Stimulated activated naive CD4-positive, alpha-beta T cell treated with Interleukin-2 at 50 U/mL for 16 hours (primary cell): ENCODE data around the gene LCN1.
"Not testable (repeated sequence)": the region's sequence is repeated elsewhere in the genome, so short reads cannot be mapped to it uniquely, and the experiment has no call there.

Experiments used
- DNase-seq: peaks from one replicate; lab custom pipeline; 2025; lab: John Stamatoyannopoulos, UW

The LCN1 gene

GRCh38 chr9:135546792-135547617 is 25.8 kb downstream of the LCN1 start:
- not testable (repeated sequence) for DNase-seq

- DNase-seq, result no peak
Observed at GRCh38 chr9:135547756-135548736, 26.8 kb downstream of the LCN1 start.

GRCh38 chr9:135549478-135550343 is 28.5 kb downstream of the LCN1 start:
- DNase-seq, result not testable (repeated sequence)

- no peak for DNase-seq
Observed at GRCh38 chr9:135550344-135550918, 29.2 kb downstream of the LCN1 start.

GRCh38 chr9:135551031-135551430 is 29.8 kb downstream of the LCN1 start:
- no peak for DNase-seq

- no peak for DNase-seq
Observed at GRCh38 chr9:135551456-135551855, 30.2 kb downstream of the LCN1 start.

- no peak for DNase-seq
Observed at GRCh38 chr9:135552021-135552697, 30.9 kb downstream of the LCN1 start.

- DNase-seq, result no peak
Observed at GRCh38 chr9:135552698-135553171, 31.5 kb downstream of the LCN1 start.

- DNase-seq, result no peak
Observed at GRCh38 chr9:135554718-135555117, 33.5 kb downstream of the LCN1 start.

GRCh38 chr9:135555203-135555602 is 34.0 kb downstream of the LCN1 start:
- no peak for DNase-seq

- DNase-seq, result no peak
Observed at GRCh38 chr9:135555910-135556309, 34.7 kb downstream of the LCN1 start.

- no peak for DNase-seq
Observed at GRCh38 chr9:135559606-135560005, 38.4 kb downstream of the LCN1 start.

- no peak for DNase-seq
Observed at GRCh38 chr9:135561391-135562234, 40.4 kb downstream of the LCN1 start, which contains the start of gene PAEP. PAEP (plus strand) TSS chr9:135561756.

- DNase-seq, result no peak
Observed at GRCh38 chr9:135562235-135562745, 41.0 kb downstream of the LCN1 start.

GRCh38 chr9:135563039-135563476 is 41.8 kb downstream of the LCN1 start:
- no peak for DNase-seq

- no peak for DNase-seq
Observed at GRCh38 chr9:135563858-135564257, 42.6 kb downstream of the LCN1 start.

GRCh38 chr9:135565141-135565628 is 43.9 kb downstream of the LCN1 start:
- DNase-seq, result no peak

GRCh38 chr9:135565636-135566035 is 44.4 kb downstream of the LCN1 start:
- DNase-seq, result no peak

- DNase-seq, result no peak
Observed at GRCh38 chr9:135566552-135566951, 45.3 kb downstream of the LCN1 start.
